Spleen (tissue), 11 donors: Measurements from ENCODE around the gene CDYL2. TPM values are rescaled to one million over a fixed set of nuclear protein-coding genes. Genes with fewer than 3 reads are reported as not detected.

ENCODE experiments used
- DNase-seq: peaks from one replicate; pipeline ENCODE4 v3.0.0-alpha.2; 2020
- H3K27ac ChIP-seq, 8 donors: fragments of 200-600 bp; sonication (generic) in 7 of 8; 1 replicate in 4 of 8; 2 replicates in 4 of 8; pipeline versions ENCODE4 v1.5.0 to v1.8.0; 2016 to 2021; ENCODE audit warnings: inconsistent platforms in 4 of 8, mild to moderate bottlenecking in 4 of 8, moderate library complexity in 1 of 8
- H3K27me3 ChIP-seq, 7 donors: fragments of 200-600 bp; sonication (generic) in 6 of 7; replicated peaks in 1 of 7; 1 replicate in 4 of 7; 2 replicates in 3 of 7; pipeline versions ENCODE4 v1.5.0 to v1.8.0; 2016 to 2021; ENCODE audit warnings: inconsistent platforms in 3 of 7, mild to moderate bottlenecking in 1 of 7
- H3K36me3 ChIP-seq, 6 donors: fragments of 200-600 bp; sonication (generic) in 5 of 6; 1 replicate in 4 of 6; 2 replicates in 2 of 6; pipeline versions ENCODE4 v1.5.0 to v1.8.0; 2016 to 2021; ENCODE audit warnings: inconsistent platforms in 2 of 6
- H3K4me1 ChIP-seq, 6 donors: fragments of 200-600 bp; sonication (generic) in 5 of 6; 1 replicate in 3 of 6; 2 replicates in 3 of 6; pipeline versions ENCODE4 v1.5.0 to v1.8.0; 2016 to 2021; ENCODE audit warnings: inconsistent platforms in 3 of 6
- H3K4me3 ChIP-seq, 8 donors: fragments of 200-600 bp; sonication (generic) in 7 of 8; 1 replicate in 4 of 8; 2 replicates in 4 of 8; pipeline versions ENCODE4 v1.5.0 to v1.8.0; 2016 to 2021; ENCODE audit warnings: inconsistent platforms in 4 of 8, mild to moderate bottlenecking in 4 of 8, moderate library complexity in 2 of 8
- H3K9me3 ChIP-seq, 8 donors: fragments of 200-600 bp; sonication (generic) in 7 of 8; 1 replicate in 4 of 8; 2 replicates in 4 of 8; pipeline versions ENCODE4 v1.5.0 to v1.8.0; 2016 to 2021; ENCODE audit warnings: inconsistent platforms in 4 of 8
- CTCF ChIP-seq, 11 experiments: fragments of 200-600 bp in 7 of 11; fragments of 450-650 bp in 4 of 11; sonication (generic) in 4 of 11; IDR thresholded peaks in 8 of 11; conservative IDR thresholded peaks in 3 of 11; 1 replicate in 7 of 11; 2 replicates in 4 of 11; pipeline versions ENCODE4 v1.4.0 to v1.8.0; 2016 to 2021; ENCODE audit warnings: antibody characterized with exemption in 11 of 11, inconsistent platforms in 4 of 11, mild to moderate bottlenecking in 1 of 11
- POLR2A ChIP-seq, 3 donors: fragments of 450-650 bp; IDR thresholded peaks; one replicate each; pipeline ENCODE4 v1.5.1; 2017; ENCODE audit warnings: antibody characterized with exemption in 3 of 3, mild to moderate bottlenecking in 1 of 3
- POLR2AphosphoS5 ChIP-seq, 3 donors: sonication (generic); formaldehyde crosslinking; IDR thresholded peaks; one replicate each; pipeline ENCODE4 v1.5.1; 2017; ENCODE audit warnings: antibody characterized with exemption in 3 of 3
- WGBS, 5 donors: extraction: QIAGEN DNeasy Blood & Tissue Kit in 3 of 5; methylation state at CpG; one replicate each; pipeline versions ENCODE4 v1.1.5 to v1.1.7; 2013 to 2018; 5-methylcytosine and 5-hydroxymethylcytosine counted together
- intact Hi-C: fragments of 100-400 bp; cut with DNase I; formaldehyde crosslinking; loops from one replicate; pipeline ENCODE4 v1.15.0; 2023; ENCODE audit warnings: low total_unique reads
- polyA plus RNA-seq, 3 donors: library from polyadenylated mRNA; stranded (reverse); fragments of 200-250 nt; gene quantifications; one replicate each; pipeline ENCODE4 v1.2.1, GENCODE V29; 2013
- total RNA-seq, 7 donors: library from RNA; depleted of rRNA in 3 of 7; stranded (reverse); fragments of >200 nt in 3 of 7; fragmentation: NEBNext Ultra II Directional in 4 of 7; extraction: Animal tissue kit (Norgen Biotek cat#: 25700) in 4 of 7; gene quantifications; one replicate each; pipeline versions ENCODE4 v1.1.0 to v1.2.1, GENCODE V29; 2016 to 2021
- donor health status: healthy with polysubstance abuse.
- donor health status: DM: no; HTN: no; CAD: no; lungs with moderate emphysema.
- donor health status: DM: no; HTN: no; CAD: no.
- donor health status: Bipolar disorder and iron deficiency.
- donor health status: healthy.
- donor health status: DM: no; HTN: no; CAD: no.
- donor health status: DM: yes; HTN: yes; CAD: no.

CDYL2 gene
- total and polyA plus RNA-seq, 10 donors: 1.4 to 28.3 (median 12.5) TPM

GRCh38 chr16:80744856-80745255, 59.5 kb downstream of the CDYL2 start:
- no peaks in the 10 kb centered on the region for H3K27me3 ChIP-seq
- intact Hi-C loops: no loop called here
- 41 to 85% (median 55%) methylated on average over 3 to 4 of the region's 4 CpGs for WGBS, 5 donors

GRCh38 chr16:80743772-80744171, 60.6 kb downstream of the CDYL2 start:
- 85 to 100% (median 95%) methylated on average over 1 of the region's 1 CpG for WGBS, 5 donors
- no peak for DNase-seq
- Histone ChIP-seq H3K9me3 (peaks cover 0 to 32% (median 23%) of the 10 kb centered on the region in 8 donors), H3K4me1 (peaks cover 0 to 18% (median 4%) of the 10 kb centered on the region in 6 donors), H3K27me3 (no peaks in the 10 kb centered on the region), H3K36me3 (peaks cover 0 to 11% (median 0%) of the 10 kb centered on the region in 6 donors), H3K27ac (no peak overlapping the region), H3K4me3 (no peak overlapping the region)
- intact Hi-C loops: no loop called here
- no peak for TF ChIP-seq POLR2A (IDR thresholded peaks at IDR 0.05)
- TF ChIP-seq POLR2AphosphoS5 (IDR thresholded peaks at IDR 0.05): no peak
- no peak for TF ChIP-seq CTCF (IDR thresholded peaks at IDR 0.05 in 8 of 11, conservative IDR thresholded peaks at IDR 0.05 in 3 of 11)

More at GRCh38 chr16:80744856-80745255, 59.5 kb downstream of the CDYL2 start:
- Histone ChIP-seq H3K27ac (no peak overlapping the region), H3K36me3 (peaks cover 0 to 11% (median 0%) of the 10 kb centered on the region in 6 donors), H3K9me3 (peaks cover 0 to 23% (median 16%) of the 10 kb centered on the region in 8 donors), H3K4me1 (peaks cover 0 to 18% (median 4%) of the 10 kb centered on the region in 6 donors), H3K4me3 (no peak overlapping the region)
- no peak for TF ChIP-seq POLR2A (IDR thresholded peaks at IDR 0.05)
- DNase-seq: no peak

GRCh38 chr16:80743273-80743672, 61.1 kb downstream of the CDYL2 start:
- Histone ChIP-seq H3K36me3 (peaks cover 0 to 11% (median 0%) of the 10 kb centered on the region in 6 donors), H3K4me1 (peaks cover 0 to 18% (median 4%) of the 10 kb centered on the region in 6 donors), H3K9me3 (peaks cover 0 to 32% (median 23%) of the 10 kb centered on the region in 8 donors), H3K4me3 (no peak overlapping the region), H3K27me3 (no peaks in the 10 kb centered on the region), H3K27ac (no peak overlapping the region)
- 81 to 92% (median 91%) methylated on average over 3 of the region's 3 CpGs for WGBS, 5 donors
- TF ChIP-seq POLR2AphosphoS5 (IDR thresholded peaks at IDR 0.05): no peak
- TF ChIP-seq CTCF (IDR thresholded peaks at IDR 0.05 in 8 of 11, conservative IDR thresholded peaks at IDR 0.05 in 3 of 11): no peak
- TF ChIP-seq POLR2A (IDR thresholded peaks at IDR 0.05): no peak
- no peak for DNase-seq
- intact Hi-C loops: no loop called here

- DNase-seq: no peak
- H3K27me3 ChIP-seq: no peaks in the 10 kb centered on the region
- H3K4me1 ChIP-seq: peaks cover 0 to 18% (median 4%) of the 10 kb centered on the region in 6 donors
- no peak overlapping the region for H3K4me3 ChIP-seq
- H3K9me3 ChIP-seq: peaks cover 0 to 32% (median 23%) of the 10 kb centered on the region in 8 donors
- H3K27ac ChIP-seq: no peak overlapping the region
- H3K36me3 ChIP-seq: peaks cover 0 to 13% (median 0%) of the 10 kb centered on the region in 6 donors
- intact Hi-C loops: no loop called here
- TF ChIP-seq POLR2A (IDR thresholded peaks at IDR 0.05) (no peak), CTCF (IDR thresholded peaks at IDR 0.05 in 8 of 11, conservative IDR thresholded peaks at IDR 0.05 in 3 of 11) (no peak), POLR2AphosphoS5 (IDR thresholded peaks at IDR 0.05) (no peak)
- WGBS, 5 donors: 84 to 97% (median 93%) methylated on average over 2 of the region's 2 CpGs
Observed at GRCh38 chr16:80742331-80742730, 62.1 kb downstream of the CDYL2 start.
